ENCODE results near the gene ECM2.

DNA sequence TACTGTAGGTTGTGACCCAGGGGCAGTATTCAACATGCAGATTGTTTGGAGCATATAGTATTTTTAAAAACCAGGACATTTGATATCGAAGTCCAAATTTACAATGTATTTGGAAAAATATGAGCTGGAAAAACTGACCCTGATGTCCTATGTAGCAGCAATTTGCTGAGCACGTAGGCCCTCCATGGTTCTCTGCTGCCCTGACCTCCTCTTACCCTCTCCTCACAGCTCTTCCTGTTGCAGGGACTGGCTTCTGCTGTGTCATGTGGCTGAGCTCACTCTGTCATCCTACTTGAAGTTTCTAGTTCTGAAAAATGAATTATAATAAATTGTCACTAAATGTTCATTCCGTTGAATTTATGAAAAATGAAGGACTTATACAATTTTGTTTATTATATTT is 49.4 kb downstream of the ECM2 start:
- no peak for TF ChIP-seq CTCF (IDR thresholded peaks at IDR 0.05)
- TF ChIP-seq POLR2A (IDR thresholded peaks at IDR 0.05) = no peak

Measured in sigmoid colon (tissue), 3 donors.